ENCODE measurements around the gene MOCOS.

The MOCOS gene

DNA sequence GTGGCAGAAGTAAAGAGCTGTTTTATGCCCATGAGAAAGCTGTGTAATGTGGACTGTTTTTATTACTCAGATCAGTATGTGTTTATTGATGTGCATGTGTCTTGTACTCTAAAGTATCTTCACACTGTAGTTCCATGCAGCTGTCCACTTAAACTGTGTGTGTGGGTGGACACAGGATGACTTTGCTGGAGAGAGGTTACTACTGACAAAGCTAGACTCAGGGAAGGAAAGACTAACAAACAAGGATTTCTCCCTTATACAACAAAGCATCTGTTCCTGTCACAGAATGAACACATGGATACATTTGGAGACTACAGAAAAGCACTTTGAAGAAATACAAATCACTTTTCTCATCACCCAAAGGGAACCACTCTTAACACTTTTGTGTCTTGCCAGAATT, 120.2 kb downstream of the MOCOS start:
- no peak for DNase-seq

DNA sequence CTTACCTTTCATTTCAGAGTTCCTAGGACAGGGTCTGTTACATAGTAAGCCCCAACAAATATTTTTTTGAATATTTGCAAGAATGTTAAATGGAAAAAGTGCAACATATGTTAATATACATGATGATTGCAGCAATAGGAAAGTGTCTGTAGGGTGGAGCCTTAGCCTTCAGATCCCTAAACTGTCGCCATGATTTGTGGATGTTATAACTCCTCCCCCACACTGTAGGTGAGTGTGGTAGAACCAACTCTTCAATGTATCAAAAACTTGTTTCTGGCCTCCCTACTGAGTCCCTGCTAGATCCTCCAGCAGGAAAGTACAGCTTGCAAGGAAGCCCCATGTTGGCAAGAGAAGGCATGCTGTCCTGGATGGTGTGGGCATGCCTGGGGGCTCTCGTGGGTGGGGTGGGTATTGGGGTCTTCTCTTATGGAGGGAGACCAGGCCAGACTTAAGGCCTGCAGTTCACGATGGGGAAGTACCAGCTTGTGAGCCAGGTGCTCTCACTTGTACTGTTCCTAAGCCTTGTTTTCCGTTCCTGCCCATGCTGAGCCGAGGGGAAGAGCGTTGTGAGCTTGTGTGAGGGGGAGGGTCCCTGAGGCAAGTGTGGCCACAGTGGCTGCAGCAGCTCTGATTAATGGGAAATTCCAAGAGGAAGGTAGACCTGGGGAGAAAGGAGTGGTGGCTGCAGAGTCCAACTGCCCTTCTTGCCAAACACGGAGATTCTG, 121.6 kb downstream of the MOCOS start:
- DNase-seq, result no peak

DNA sequence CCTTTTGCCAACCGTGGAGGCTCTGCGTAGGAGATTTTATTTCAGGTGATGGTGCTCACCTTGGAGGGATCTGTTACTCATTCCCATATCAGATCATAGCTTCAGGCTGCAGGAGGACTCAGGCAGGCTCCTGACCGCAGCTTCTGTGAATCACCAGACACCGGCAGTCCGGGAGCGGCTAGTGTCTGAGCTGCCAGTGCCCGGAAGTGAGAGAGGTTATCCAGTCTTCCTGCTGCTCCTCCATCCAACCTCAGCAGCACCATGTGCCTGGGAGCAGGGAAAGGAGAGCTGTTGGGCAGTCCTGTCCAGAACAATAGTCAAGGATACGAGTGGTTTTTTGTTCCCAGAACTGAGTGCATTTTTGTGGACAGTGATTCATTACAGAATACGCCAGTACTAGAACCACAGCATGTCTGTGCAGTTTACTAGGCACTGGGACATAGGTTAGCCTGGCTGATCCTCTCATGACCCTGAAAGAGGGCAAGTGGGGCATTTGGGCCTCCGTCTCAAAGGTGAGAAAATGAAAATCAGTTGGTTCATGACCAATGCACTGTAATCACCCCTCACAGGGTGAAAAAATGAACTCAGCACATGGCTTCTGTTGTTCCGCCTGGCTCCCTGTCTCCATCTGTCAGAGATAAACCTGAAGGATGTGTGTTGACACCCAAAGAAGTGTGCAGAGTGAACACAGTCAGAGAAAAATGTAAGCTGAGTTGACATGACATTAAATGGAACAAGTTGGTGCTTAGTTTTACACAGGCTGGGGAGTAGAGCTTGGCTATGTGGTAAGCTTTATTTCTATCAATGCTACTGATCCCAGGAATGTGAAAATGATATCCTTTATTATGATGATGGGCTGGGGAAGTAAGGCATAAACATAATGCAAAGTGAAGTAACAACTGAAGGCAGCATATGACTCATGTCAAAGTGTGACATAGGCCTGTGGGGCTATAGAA, 122.4 kb downstream of the MOCOS start:
- no peak for DNase-seq

DNA sequence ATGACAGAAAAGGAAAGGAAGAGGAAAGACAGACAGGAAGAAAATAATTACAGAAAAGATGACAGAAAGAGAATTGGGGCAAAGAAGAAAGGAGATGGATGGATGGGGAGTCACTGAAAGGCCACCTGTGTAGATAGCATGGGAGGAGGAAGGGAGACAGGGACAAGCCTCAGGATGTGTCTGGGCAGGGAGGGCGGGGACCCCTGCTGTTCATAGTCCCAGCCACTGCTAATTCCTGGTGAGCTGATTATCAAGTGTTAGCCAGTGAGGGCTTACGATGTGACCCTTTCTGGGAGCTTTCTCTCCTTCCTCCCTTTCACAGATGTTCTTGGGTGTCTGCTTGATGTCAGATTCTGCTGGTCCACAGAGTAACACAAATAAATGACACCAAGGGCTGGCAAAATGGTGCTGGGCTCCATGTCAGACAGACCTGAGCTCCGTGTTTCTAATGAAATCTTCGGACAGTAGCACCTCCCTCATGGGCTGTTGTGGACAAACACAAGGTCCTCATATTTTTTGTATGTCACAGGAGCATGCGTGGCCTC, 123.8 kb downstream of the MOCOS start:
- DNase-seq, result no peak

DNA sequence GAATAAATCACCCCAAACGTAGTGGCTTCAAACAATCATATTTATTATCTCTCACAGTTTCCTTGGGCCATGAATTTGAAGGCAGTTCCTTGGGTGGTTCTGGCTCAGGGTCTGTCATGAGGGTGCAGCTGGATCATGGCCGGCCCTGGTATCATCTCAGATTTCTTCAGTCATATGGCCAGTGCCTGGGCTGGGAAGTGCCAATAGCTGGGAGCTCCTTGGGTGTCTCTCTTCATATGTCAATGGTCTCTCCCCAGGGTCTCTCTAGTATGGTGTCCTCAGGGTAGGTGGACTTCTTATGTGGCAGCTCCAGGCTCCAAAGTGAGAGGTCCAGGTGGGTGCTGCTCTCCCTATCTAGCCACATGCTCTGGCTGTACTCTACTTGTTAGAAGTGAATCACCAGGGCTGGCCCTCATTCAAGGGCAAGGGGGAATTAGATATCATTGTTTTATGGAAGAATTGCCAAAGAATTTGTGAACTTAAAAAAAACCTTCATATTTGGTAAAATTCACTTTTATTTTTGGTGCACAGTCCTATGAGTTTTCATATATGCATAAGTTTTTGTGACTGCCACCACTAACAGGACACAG, 125.6 kb downstream of the MOCOS start:
- DNase-seq, result no peak

DNA sequence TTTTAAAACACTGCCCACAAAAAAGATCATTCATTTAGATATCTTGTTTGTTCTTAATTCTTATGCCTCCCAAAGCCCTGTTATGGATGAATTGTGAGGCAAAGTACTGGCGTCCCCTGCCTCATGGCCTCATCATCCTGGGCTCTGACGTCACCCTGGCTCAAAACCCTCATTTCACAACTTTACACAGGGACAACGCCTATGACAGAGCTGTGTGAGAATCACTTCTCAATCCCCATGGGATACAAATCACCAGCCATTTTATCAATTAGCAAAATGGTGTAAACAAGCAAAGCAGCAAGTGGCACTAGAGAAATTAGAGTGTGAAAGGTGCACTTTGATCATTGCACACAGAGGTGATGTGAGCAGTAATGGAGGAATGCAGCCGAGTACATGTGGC, 126.8 kb downstream of the MOCOS start:
- DNase-seq, result no peak

DNA sequence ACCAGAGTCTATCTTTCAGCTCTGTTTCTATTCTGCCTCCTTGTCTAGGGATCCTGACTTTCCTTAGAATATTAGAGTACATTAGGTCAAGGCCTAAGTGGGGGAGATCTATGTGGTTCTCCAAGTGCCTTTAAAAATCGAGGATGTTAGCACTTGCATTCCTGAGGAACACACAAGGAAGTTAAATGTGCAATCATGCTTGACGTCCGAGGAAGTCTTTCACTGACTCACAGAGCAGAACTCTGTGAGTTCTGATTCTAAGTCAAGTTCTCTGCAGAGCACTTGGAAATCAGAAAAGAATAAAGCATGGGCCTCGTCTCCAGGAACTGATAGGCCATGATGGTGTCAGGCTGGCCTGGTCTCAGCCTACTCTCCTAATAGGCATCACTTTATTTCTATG, 127.5 kb downstream of the MOCOS start:
- DNase-seq, result no peak

DNA sequence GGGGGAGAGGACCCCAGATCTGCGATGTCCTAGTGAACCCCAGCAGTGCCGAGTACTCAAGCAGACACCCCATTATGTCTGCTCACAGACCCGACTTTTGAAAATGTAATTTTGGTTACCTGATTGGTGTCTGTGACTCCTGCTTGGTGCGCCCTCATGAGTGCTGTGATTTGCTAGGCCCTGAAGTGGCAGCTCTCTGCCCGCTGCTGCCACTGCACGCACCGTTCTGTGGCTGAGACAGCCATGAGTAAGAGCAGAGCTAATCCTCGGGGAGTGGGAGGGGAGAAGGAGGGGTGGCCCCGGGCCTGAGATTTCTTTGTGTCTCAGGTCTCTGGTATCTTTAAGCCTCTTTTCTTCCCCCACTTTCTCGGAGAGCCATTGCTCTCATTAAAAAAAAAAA, 128.4 kb downstream of the MOCOS start:
- no peak for DNase-seq

DNA sequence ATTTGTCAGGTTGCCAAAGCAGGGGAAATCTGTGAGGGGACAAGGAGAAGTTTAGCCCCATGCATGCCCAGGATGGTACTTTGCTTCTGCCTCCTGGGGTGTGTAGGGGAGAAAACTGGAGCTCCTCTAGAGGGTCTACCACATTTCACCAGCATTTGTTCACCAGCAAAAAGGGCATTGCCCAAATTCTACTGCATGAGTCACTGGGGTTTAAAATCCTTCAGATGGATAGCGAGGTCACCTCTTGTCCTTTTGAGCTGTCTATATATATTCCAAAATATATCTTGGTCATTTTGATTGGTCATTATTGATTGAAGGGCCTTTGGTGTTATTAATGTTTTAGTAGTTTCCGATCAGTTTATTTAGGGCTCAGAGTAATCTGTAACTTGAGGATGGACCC, 128.9 kb downstream of the MOCOS start:
- DNase-seq, result no peak
